ENCODE measurements around the gene SHISA6.

GRCh38 chr17:11274106-11274505 is 33.1 kb downstream of the SHISA6 start:
- no peak for TF ChIP-seq CTCF (IDR thresholded peaks at IDR 0.05)
- no peak for TF ChIP-seq USF1 (IDR thresholded peaks at IDR 0.05; ENCODE audit: borderline replicate concordance, low read depth)
- TF ChIP-seq NFIC (IDR thresholded peaks at IDR 0.05; ENCODE audit: borderline replicate concordance) = no peak
- no peak for TF ChIP-seq GABPA (IDR thresholded peaks at IDR 0.05; ENCODE audit: low read depth)
- TF ChIP-seq ZBTB33 (IDR thresholded peaks at IDR 0.05; ENCODE audit: borderline replicate concordance, low read depth) = no peak
- TF ChIP-seq JUND (IDR thresholded peaks at IDR 0.05) = no peak
- no peak for TF ChIP-seq EZH2phosphoT487 (IDR thresholded peaks at IDR 0.05; ENCODE audit: borderline replicate concordance, low read depth)
- no peak for TF ChIP-seq MAX (IDR thresholded peaks at IDR 0.05; ENCODE audit: low read depth)
- TF ChIP-seq TCF12 (IDR thresholded peaks at IDR 0.05) = no peak
- TF ChIP-seq RAD21 (IDR thresholded peaks at IDR 0.05; ENCODE audit: low read length) = no peak

All from SK-N-SH (cell line).